Right renal pelvis (tissue), 4 donors: ENCODE results near the gene AFF2. TPM values are rescaled to one million over a fixed set of nuclear protein-coding genes. Genes with fewer than 3 reads are reported as not detected.

Experiments used
- DNase-seq, 4 donors: peaks; one replicate each; pipeline ENCODE4 v3.0.0-alpha.2; 2013; ENCODE audit warnings: low read depth in 4 of 4, low spot score in 3 of 4, missing footprints in 1 of 4
- polyA plus RNA-seq, 4 donors: library from polyadenylated mRNA; unstranded; fragments of 120-200 nt; gene quantifications; one replicate each; pipeline ENCODE4 v1.2.1, GENCODE V29; 2013; ENCODE audit not compliant: insufficient read length in 4 of 4

The AFF2 gene
- polyA plus RNA-seq, 4 donors, result 4.7 to 5.9 (median 5.0) TPM

- no peak for DNase-seq
These were observed 479.4 kb downstream of the AFF2 start for GRCh38 chrX:148979786-148980185.

- no peak for DNase-seq
These were observed 483.8 kb downstream of the AFF2 start for GRCh38 chrX:148984238-148984637.

DNA sequence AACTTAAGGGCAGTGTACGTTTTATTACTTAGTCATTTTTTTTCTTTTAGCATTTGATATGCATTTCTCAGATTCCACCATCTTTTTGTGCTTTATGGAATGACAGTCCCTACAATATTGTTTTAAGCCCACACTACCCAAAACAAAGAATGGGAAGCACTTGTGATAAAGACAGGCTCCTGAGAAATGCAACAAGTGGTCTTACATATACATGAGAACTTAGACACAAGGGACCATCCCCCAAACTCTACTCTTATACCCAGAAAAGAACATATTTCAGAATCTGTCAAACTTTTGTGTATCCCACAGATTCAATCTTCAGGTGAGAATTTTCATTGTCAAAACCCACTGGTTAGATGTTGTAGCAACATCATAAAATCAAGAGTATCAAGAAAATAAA lies 491.1 kb downstream of the AFF2 start:
- no peak for DNase-seq

DNA sequence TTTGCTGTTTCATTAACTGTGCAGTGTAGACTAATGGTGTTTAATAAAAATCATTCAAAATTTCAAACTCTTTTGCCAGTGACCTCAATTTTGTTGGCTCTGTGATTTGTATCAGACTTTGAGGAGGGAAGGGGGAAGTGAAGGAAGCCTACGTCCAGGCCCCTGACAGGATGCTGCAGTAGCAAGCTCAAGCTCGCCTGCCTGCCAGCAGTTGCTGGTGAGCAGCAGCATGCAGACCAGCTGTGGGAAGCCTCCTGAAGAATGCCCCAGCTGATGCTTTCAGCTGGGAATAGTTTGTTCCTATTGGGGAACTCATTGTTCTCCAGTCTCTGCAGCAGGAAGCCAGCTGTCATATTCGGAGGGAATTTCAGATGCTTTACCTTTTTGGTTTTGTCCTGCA lies 495.2 kb downstream of the AFF2 start:
- no peak for DNase-seq

DNA sequence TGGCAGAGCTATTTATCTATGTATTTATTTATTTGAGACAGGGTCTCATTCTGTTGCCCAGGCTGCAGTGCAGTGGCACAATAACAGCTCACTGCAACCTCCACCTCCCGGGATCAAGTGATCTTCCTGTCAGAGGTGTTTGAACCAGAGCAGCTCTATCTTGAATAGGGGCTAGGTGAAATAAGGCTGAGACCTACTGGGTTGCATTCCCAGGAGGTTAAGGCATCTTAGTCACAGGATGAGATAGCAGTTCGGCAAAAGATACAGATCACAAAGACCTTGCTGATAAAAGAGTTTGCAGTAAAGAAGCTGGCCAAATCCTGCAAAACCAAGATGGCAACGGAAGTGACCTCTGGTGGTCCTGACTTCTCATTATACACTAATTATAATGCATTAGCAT lies 501.9 kb downstream of the AFF2 start:
- DNase-seq, result no peak

DNA sequence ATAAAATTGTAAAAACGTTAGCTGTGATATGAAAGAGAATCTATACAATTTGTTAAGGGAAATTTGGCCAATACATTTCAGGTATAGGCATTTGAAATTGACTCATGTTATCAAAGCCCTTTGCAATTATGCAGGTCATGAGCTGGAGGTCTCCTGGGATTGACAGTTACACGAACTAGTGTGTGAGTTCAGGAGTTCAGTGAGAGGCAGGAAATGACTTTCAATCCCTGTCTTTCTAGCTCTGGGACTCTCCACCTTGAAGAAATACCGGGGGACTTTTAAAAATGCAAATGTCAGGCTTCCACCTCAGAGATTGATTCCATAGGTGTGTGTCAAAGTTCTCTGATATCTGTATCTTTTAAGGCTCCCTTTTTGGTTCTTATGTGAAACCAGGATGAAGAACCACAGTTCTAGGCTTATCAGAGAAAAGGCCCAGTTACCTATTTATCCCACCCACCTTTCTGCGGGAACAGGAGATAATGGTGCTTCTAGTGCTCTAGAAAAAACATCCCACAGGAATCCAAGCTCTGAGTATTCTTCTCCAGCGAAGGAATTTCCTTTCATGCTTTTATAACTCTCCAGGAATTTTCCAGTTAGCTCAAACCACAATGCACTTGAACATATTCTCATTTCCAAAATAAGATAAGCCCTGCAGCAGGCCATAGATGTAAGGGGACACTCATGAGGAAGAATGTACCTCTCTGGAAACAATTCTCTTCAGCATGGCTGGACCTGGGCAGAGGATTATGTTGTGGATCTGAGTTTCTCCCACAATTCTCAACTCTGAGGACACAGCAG lies 503.6 kb downstream of the AFF2 start:
- DNase-seq, result no peak

DNA sequence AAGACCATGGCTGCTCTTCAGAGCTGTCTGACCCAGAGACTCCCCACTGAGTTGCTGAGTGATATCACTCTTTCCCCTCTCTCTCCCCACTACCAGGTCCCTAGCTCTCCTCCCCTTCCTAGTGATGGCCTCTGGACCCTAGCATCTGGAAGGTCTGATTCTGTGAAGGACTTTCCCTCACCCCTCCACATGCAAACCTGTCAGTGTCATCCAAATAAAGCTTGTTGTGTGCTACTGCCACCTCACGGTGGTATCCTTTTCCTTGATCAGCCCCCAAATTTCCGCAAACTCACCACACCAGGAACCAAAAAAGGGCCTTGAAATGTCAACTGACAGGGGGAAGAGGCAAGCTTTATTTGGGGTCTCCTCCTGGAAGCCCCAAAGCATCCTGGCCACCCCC lies 504.5 kb downstream of the AFF2 start:
- no peak for DNase-seq

GRCh38 chrX:149006235-149006634 lies 505.8 kb downstream of the AFF2 start:
- DNase-seq, result no peak

DNA sequence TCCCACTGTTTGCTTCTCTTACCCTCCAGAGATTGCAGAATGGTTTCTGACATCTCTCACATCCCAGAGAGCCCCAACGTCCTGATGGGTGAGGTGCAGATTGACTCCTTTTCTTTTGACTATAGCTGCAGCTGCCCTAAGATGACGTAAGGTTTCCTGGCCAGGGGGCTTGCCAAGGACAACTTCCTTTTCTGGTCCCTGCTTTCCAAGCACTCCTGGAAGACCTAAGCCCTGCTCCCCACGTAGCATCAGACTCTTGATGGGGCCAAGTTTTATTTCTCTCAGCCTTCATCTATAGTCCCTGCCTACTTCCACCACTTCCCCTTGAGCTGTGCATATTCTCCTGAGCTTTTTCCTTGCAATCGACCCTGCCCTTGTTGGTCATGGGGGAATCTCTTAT lies 507.0 kb downstream of the AFF2 start:
- no peak for DNase-seq

GRCh38 chrX:149010013-149010852 lies 509.8 kb downstream of the AFF2 start:
- DNase-seq, result no peak

GRCh38 chrX:149010853-149011224 lies 510.4 kb downstream of the AFF2 start:
- no peak for DNase-seq

- DNase-seq, result no peak
These were observed 512.7 kb downstream of the AFF2 start for GRCh38 chrX:149013081-149013480.

- DNase-seq, result no peak
These were observed 520.7 kb downstream of the AFF2 start for GRCh38 chrX:149021159-149021558.

- no peak for DNase-seq
These were observed 522.1 kb downstream of the AFF2 start for GRCh38 chrX:149022485-149022884.

GRCh38 chrX:149032449-149032848 lies 532.0 kb downstream of the AFF2 start:
- no peak for DNase-seq

- DNase-seq, result no peak
These were observed 535.7 kb downstream of the AFF2 start for GRCh38 chrX:149036086-149036485.

- DNase-seq, result no peak
These were observed 537.0 kb downstream of the AFF2 start for GRCh38 chrX:149037281-149037870.

- no peak for DNase-seq
These were observed 538.6 kb downstream of the AFF2 start for GRCh38 chrX:149039057-149039456.

GRCh38 chrX:149040873-149041535 lies 540.6 kb downstream of the AFF2 start:
- no peak for DNase-seq

GRCh38 chrX:149043401-149043800 lies 543.0 kb downstream of the AFF2 start:
- no peak for DNase-seq

DNA sequence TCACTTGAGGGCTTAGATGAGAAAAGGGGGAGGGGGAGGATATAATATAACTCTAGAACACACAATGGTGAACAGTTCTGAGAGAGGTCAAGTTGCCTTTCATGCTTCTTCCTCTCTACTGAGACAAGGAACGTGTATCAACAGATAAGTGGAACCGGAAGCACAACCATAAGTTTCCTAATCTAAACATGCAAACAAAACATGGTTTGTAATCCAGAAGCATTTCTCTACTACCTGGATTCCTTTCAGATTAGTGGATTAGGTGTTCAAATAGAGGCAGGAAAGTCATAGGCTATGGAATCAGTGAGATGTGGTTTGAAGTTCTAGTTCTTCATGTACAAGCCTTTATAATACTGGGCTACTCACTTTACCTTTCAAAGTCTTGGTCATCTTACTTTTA lies 544.1 kb downstream of the AFF2 start:
- no peak for DNase-seq
